GM10266 (cell line): ENCODE measurements around the gene IFTAP.
A peak's percentile ranks its signal among the peaks of the same experiment; 100 is the strongest.

Experiments used
- DNase-seq: peaks from one replicate; pipeline ENCODE4 v3.0.0; 2012; ENCODE audit errors: extremely low spot score
- TF ChIP-seq, protein P1 (sequence below): IDR thresholded peaks from 2 replicates; pipeline ENCODE4 v1.5.1; 2012; ENCODE audit warnings: mild to moderate bottlenecking, low read depth; ENCODE audit not compliant: control insufficient read depth, insufficient read depth; ENCODE audit errors: missing control alignments

IFTAP gene

DNA sequence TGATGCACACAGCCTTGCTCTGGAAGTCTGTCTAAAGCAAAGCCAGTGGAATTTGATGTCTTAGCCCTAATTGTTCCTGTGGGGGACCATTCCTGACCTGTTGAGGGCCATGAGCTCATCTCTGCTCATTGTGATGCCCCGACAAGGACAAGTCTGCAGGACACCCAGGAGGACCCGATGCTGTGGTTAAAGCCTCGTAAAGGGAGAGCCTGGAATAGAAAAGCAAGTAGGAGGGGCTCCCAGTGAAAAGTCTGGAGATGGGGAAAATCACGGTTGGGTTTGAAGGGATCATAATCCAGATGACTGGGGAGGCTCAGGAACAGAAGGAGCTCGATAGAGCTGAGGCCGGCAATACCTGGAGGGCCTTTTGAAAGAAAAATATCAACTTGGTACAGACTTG, 102.2 kb downstream of the IFTAP start:
- TF ChIP-seq, protein P1, sequence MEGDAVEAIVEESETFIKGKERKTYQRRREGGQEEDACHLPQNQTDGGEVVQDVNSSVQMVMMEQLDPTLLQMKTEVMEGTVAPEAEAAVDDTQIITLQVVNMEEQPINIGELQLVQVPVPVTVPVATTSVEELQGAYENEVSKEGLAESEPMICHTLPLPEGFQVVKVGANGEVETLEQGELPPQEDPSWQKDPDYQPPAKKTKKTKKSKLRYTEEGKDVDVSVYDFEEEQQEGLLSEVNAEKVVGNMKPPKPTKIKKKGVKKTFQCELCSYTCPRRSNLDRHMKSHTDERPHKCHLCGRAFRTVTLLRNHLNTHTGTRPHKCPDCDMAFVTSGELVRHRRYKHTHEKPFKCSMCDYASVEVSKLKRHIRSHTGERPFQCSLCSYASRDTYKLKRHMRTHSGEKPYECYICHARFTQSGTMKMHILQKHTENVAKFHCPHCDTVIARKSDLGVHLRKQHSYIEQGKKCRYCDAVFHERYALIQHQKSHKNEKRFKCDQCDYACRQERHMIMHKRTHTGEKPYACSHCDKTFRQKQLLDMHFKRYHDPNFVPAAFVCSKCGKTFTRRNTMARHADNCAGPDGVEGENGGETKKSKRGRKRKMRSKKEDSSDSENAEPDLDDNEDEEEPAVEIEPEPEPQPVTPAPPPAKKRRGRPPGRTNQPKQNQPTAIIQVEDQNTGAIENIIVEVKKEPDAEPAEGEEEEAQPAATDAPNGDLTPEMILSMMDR: no peak
- DNase-seq: no peak

DNA sequence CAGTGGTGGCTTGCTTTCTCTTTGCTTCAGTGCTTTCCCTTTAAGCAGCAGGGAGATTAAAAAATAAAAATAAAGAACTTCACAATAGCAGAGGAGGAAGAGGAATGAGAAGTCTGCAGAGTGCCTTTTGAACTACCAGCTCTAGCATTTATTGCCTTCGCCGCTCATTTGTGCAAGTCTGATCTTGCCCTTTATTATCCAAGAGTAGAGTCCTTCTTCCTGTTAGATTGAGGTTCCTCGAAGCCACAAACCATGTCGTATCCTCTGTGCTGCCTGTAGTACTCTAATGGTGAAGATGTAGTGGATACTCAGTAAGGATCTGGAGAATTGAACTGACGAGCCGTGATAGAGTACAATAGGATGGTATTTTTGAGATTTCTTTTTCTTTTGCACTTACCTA, 105.0 kb downstream of the IFTAP start:
- TF ChIP-seq, protein P1: no peak
- no peak for DNase-seq

DNA sequence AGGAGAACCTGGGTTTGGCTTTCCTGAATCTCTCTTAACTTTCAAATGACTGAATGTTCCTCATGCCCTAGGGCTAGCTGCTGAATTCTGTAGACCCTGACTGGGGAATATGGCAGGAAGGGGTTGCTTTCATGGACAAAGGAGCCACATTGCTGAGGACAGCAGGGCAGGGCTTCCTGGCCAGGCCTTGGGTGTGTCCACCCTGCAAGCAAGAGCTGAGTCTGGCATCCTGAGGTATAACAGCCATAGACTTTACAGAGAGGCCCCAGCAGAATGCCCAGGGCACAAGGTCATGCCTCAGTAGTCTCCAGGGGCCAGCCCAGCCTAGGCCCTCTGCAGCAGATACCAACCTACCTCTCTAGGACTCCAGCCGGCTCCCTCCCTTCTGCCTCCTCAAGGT, 105.9 kb downstream of the IFTAP start:
- TF ChIP-seq, protein P1: no peak
- DNase-seq: no peak

DNA sequence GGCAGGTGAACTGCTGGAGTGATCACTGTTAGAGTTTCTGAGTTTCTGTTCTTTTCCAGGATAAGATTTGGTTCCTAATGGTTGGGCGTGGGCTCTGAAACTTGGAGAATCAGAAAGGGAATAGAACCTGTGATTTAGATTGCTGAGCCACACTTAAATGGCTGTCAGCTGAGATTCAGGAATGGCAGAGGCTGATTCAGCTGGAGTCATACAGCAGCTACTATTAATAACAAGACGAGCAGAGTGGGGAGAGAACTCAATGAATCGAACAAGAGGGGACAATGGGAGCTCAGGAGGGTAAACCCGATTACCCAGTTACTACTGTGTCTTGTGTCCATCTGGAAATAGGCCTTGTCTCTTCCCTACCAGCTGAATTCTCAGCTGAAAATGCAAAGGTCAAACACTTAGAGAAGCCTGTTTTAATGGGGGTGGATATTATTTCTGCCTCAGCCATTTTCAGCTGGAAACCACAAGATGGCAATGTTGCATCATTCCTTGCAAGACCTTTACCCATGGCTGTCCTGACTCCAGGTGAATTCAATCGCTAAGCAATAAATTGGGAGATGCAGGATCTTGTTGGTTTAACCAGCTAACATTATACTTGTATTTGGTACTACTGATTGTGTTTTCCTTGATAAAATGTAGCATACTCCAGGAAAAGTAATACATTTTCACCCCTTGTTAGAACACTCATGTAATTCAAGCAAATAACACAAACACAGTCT, 108.2 kb downstream of the IFTAP start:
- TF ChIP-seq, protein P1: peak; percentile 76
- peak; percentile 55 for DNase-seq

DNA sequence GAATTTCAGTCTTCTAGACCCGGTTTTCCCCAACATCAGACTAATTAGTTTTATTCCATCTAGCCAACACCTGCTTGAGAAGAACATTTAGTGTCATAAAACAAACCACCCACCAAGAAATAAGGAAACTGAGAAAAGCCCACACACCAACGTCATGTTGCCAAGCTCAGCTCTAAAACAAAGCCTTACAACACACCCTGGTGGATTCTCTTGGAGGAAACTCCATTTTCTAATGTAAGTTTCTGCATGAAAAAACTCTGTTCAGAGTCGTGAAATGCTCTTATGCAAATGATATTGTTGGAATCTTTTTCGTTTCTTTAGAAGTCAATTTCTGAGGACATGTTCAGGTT, 108.7 kb downstream of the IFTAP start:
- DNase-seq: peak; percentile 43
- TF ChIP-seq, protein P1: no peak
